Endothelial cell of umbilical vein (primary cell): ENCODE data around the gene BAZ1B. TPM values are rescaled to one million over a fixed set of nuclear protein-coding genes. Genes with fewer than 3 reads are reported as not detected.

Experiments used
- BruUV-seq: library from RNA; stranded (reverse); fragments of 400-500 nt; replicated peaks from 2 replicates; lab custom pipeline; 2021; lab: Mats Ljungman, UMichigan
- CTCF ChIA-PET: fragments of 300-600, 350-600 bp; sonication (Branson Sonifier 250); formaldehyde crosslinking; loops from one replicate; lab custom pipeline; 2021; ENCODE audit warnings: antibody characterized with exemption, inconsistent platforms; lab: Charles Lee
- POLR2A ChIA-PET: fragments of 300-600, 350-600 bp; sonication (Branson Sonifier 250); formaldehyde crosslinking; loops from one replicate; lab custom pipeline; 2021; ENCODE audit warnings: antibody characterized with exemption, inconsistent platforms; lab: Charles Lee
- DNase-seq: peaks from one replicate; pipeline ENCODE4 v3.0.0-alpha.2; 2011; ENCODE audit warnings: low read depth, low spot score
- FAIRE-seq: peaks from 2 replicates; lab custom pipeline; 2011; peaks lifted over from hg19 to GRCh38; lab: Jason Lieb, UNC
- H2AFZ ChIP-seq: 2 replicates; pipeline ENCODE4 v1.6.0; 2012; ENCODE audit warnings: low read depth, low read length, control low read depth, inconsistent platforms
- H3K27ac ChIP-seq: 2 replicates; pipeline ENCODE4 v1.5.1; 2011; ENCODE audit warnings: low read depth, mild to moderate bottlenecking, control low read depth, low read length, moderate library complexity; ENCODE audit not compliant: insufficient read depth
- H3K27me3 ChIP-seq, 2 experiments: 2 replicates each; pipeline versions ENCODE4 v1.6.0 to v1.6.1; 2011; ENCODE audit warnings: low read length in 2 of 2, mixed read lengths in 1 of 2; ENCODE audit not compliant: control insufficient read depth in 2 of 2, insufficient read depth in 2 of 2
- H3K36me3 ChIP-seq, 2 experiments: 2 replicates in 1 of 2; 3 replicates in 1 of 2; pipeline ENCODE4 v1.5.1; 2011; ENCODE audit warnings: low read length in 2 of 2, mild to moderate bottlenecking in 1 of 2, moderate library complexity in 1 of 2; ENCODE audit not compliant: control insufficient read depth in 2 of 2, insufficient read depth in 2 of 2; ENCODE audit errors: extremely low read depth in 1 of 2
- H3K4me1 ChIP-seq: 3 replicates; pipeline ENCODE4 v1.5.1; 2011; ENCODE audit warnings: mild to moderate bottlenecking, low read length; ENCODE audit not compliant: control insufficient read depth, insufficient read depth; ENCODE audit errors: extremely low read depth
- H3K4me2 ChIP-seq: 2 replicates; pipeline ENCODE4 v1.6.1; 2011; ENCODE audit warnings: low read length, control low read depth, mixed read lengths; ENCODE audit not compliant: insufficient read depth
- H3K4me3 ChIP-seq, 3 experiments: fragments of 200-600 bp in 1 of 3; sonication (generic), shearing (Covaris generic) in 1 of 3; replicated peaks in 1 of 3; 2 replicates each; pipeline ENCODE4 v1.5.1; 2011 to 2016; ENCODE audit warnings: control low read depth in 3 of 3, low read length in 3 of 3, mild to moderate bottlenecking in 2 of 3, inconsistent platforms in 1 of 3, low read depth in 1 of 3, moderate library complexity in 1 of 3; ENCODE audit not compliant: insufficient read depth in 1 of 3
- H3K79me2 ChIP-seq: 2 replicates; pipeline ENCODE4 v1.6.0; 2012; ENCODE audit warnings: low read length, inconsistent platforms; ENCODE audit not compliant: control insufficient read depth, insufficient read depth
- H3K9ac ChIP-seq: replicated peaks from 2 replicates; pipeline ENCODE3; 2011; ENCODE audit warnings: low read length, control low read depth; ENCODE audit not compliant: insufficient read depth; ENCODE audit errors: extremely low read depth
- H3K9me1 ChIP-seq: replicated peaks from 3 replicates; pipeline ENCODE4 v1.6.0; 2011; ENCODE audit warnings: mild to moderate bottlenecking, low read length; ENCODE audit not compliant: control insufficient read depth, insufficient read depth; ENCODE audit errors: extremely low read depth
- H3K9me3 ChIP-seq: replicated peaks from 2 replicates; pipeline ENCODE4 v1.5.1; 2012; ENCODE audit warnings: low read length, inconsistent platforms; ENCODE audit not compliant: control insufficient read depth, insufficient read depth
- H4K20me1 ChIP-seq: replicated peaks from 2 replicates; pipeline ENCODE3; 2011; ENCODE audit warnings: mild to moderate bottlenecking, low read length; ENCODE audit not compliant: control insufficient read depth, insufficient read depth; ENCODE audit errors: extremely low read depth
- CTCF ChIP-seq, 2 donors: IDR thresholded peaks; 1 replicate in 1 of 2; 2 replicates in 1 of 2; pipeline ENCODE4 v1.5.1; 2011; ENCODE audit warnings: low read length in 2 of 2, mild to moderate bottlenecking in 2 of 2, moderate library complexity in 2 of 2, control low read depth in 1 of 2, inconsistent platforms in 1 of 2, low read depth in 1 of 2; ENCODE audit not compliant: insufficient read depth in 1 of 2; ENCODE audit errors: extremely low read depth in 1 of 2
- EZH2 ChIP-seq: IDR thresholded peaks from 2 replicates; pipeline ENCODE4 v1.6.1; 2012; ENCODE audit warnings: borderline replicate concordance, low read depth, mild to moderate bottlenecking, moderate library complexity, low read length, inconsistent platforms; ENCODE audit not compliant: severe bottlenecking
- FOS ChIP-seq: IDR thresholded peaks from 2 replicates; pipeline ENCODE4 v1.6.1; 2011; ENCODE audit warnings: mild to moderate bottlenecking, low read length, moderate library complexity, borderline replicate concordance; ENCODE audit not compliant: insufficient read depth
- GATA2 ChIP-seq: IDR thresholded peaks from 2 replicates; pipeline ENCODE4 v1.7.0; 2011; ENCODE audit warnings: low read depth, mild to moderate bottlenecking, moderate library complexity, mixed read lengths, low read length; ENCODE audit not compliant: insufficient read length, insufficient read depth
- JUN ChIP-seq: IDR thresholded peaks from 2 replicates; pipeline ENCODE4 v1.6.1; 2011; ENCODE audit warnings: borderline replicate concordance, low read depth; ENCODE audit not compliant: insufficient read length, insufficient read depth
- MYC ChIP-seq: IDR thresholded peaks from one replicate; pipeline ENCODE4 v1.6.1; 2011; ENCODE audit warnings: mild to moderate bottlenecking, low read depth, low read length
- POLR2A ChIP-seq: IDR thresholded peaks from 2 replicates; pipeline ENCODE4 v1.6.1; 2012; ENCODE audit warnings: low read depth, mild to moderate bottlenecking, control low read depth, low read length
- POLR2AphosphoS5 ChIP-seq: IDR thresholded peaks from 2 replicates; pipeline ENCODE4 v1.6.1; 2012; ENCODE audit warnings: low read depth, mild to moderate bottlenecking, control low read depth, low read length, moderate library complexity; ENCODE audit not compliant: insufficient read depth
- dilution Hi-C: fragments of 300-500 bp; cut with MboI; formaldehyde crosslinking; loops from one replicate; pipeline ENCODE4 v1.15.0; 2019; ENCODE audit warnings: low sequenced_read_pairs; ENCODE audit not compliant: extremely low pct_ligation_motif_present
- intact Hi-C: fragments of 100-400 bp; cut with micrococcal nuclease; formaldehyde crosslinking; loops from one replicate; pipeline ENCODE4 v1.10.0; 2022
- polyA plus RNA-seq, 4 experiments: library from polyadenylated mRNA; depleted of rRNA in 3 of 4; stranded (reverse) in 3 of 4; unstranded in 1 of 4; fragments of >200 nt; gene quantifications; 2 replicates each; pipeline versions ENCODE4 v1.2.1 to v1.2.3, GENCODE V29; 2011 to 2012; ENCODE audit warnings: missing spikeins in 1 of 4
- total RNA-seq: library from RNA; stranded (reverse); gene quantifications from 2 replicates; pipeline ENCODE4 v1.2.3, GENCODE V29; 2021
- TF ChIP-seq, protein P1 (sequence below): IDR thresholded peaks from 2 replicates; pipeline ENCODE4 v1.6.1; 2011; ENCODE audit not compliant: insufficient read depth, insufficient read length

The BAZ1B gene
- total and polyA plus RNA-seq, 2 donors (not counting 3 experiments of a cell fraction or from before 2014, with no cell fraction given) = 16.2 to 74.7 TPM

DNA sequence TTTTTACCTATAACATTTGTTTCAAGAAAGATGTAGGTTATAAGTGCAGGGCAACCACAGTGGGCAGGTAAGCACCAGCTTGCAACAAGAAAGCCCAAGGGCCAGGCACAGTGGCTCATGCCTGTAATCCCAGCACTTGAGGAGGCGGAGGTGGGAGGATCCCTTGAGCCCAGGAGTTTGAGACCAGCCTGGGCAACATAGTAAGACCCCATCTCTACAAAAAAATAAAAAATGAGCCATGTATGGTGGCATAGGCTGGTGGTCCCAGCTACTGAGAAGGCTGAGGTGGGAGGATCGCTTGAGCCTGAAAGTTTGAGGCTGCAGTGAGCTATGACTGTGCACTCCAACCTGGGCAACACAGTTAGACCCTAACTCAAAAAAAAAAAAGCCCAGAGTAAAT is 22.6 kb upstream of the BAZ1B start:
- TF ChIP-seq FOS (no peak), EZH2 (no peak), POLR2A (no peak), JUN (no peak), MYC (no peak), POLR2AphosphoS5 (no peak), CTCF (IDR thresholded peaks at IDR 0.05; ENCODE audit: extremely low read depth in 1 of 2, insufficient read depth in 1 of 2, low read depth in 1 of 2, low read length in 2 of 2) (no peak), GATA2 (no peak)
- TF ChIP-seq, protein P1, sequence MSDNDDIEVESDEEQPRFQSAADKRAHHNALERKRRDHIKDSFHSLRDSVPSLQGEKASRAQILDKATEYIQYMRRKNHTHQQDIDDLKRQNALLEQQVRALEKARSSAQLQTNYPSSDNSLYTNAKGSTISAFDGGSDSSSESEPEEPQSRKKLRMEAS = no peak
- dilution Hi-C loops = no loop called here

More for the DNA sequence above, 22.6 kb upstream of the BAZ1B start:
- ChIA-PET CTCF (no interaction called here), POLR2A (no interaction called here)
- H3K9me1 ChIP-seq = no peaks in the 10 kb centered on the region
- no peaks in the 10 kb centered on the region for H3K4me1 ChIP-seq
- H3K27me3 ChIP-seq = no peaks in the 10 kb centered on the region
- no peaks in the 10 kb centered on the region for H4K20me1 ChIP-seq
- no peak for DNase-seq
- FAIRE-seq = no peak
- H2AFZ ChIP-seq = no peak overlapping the region
- H3K36me3 ChIP-seq = peaks cover 8 to 19% of the 10 kb centered on the region in 2 experiments
- H3K79me2 ChIP-seq = peaks cover 49% of the 10 kb centered on the region
- H3K9me3 ChIP-seq = no peaks in the 10 kb centered on the region
- no peak overlapping the region for H3K27ac ChIP-seq
- H3K9ac ChIP-seq = no peak overlapping the region
- H3K4me3 ChIP-seq = no peak overlapping the region
- H3K4me2 ChIP-seq = no peak overlapping the region
- intact Hi-C loops = no loop called here
- BruUV-seq = no TSS peak
